Type B pancreatic cell (in vitro differentiated cells): ENCODE measurements around the gene TFE3. TPM values are rescaled to one million over a fixed set of nuclear protein-coding genes. Genes with fewer than 3 reads are reported as not detected.
A peak's percentile ranks its signal among the peaks of the same experiment; 100 is the strongest.

Experiments
- DNase-seq: peaks from one replicate; pipeline ENCODE4 v3.0.0; 2021; ENCODE audit warnings: mixed read lengths; ENCODE audit not compliant: unreplicated experiment; ENCODE audit errors: extremely low spot score
- H3K27ac Mint-ChIP-seq: 2 replicates; pipeline ENCODE4 v1.8.0; 2021; ENCODE audit warnings: mild to moderate bottlenecking, mixed read lengths
- H3K27me3 Mint-ChIP-seq: 2 replicates; pipeline ENCODE4 v1.8.0; 2021; ENCODE audit warnings: mixed read lengths
- H3K36me3 Mint-ChIP-seq: 2 replicates; pipeline ENCODE4 v1.8.0; 2021; ENCODE audit warnings: mixed read lengths
- H3K4me1 Mint-ChIP-seq: one replicate; pipeline ENCODE4 v1.8.0; 2021; ENCODE audit warnings: mixed read lengths; ENCODE audit not compliant: unreplicated experiment
- H3K4me3 Mint-ChIP-seq: 2 replicates; pipeline ENCODE4 v1.8.0; 2021; ENCODE audit warnings: mild to moderate bottlenecking, mixed read lengths
- H3K9me3 Mint-ChIP-seq: 2 replicates; pipeline ENCODE4 v1.8.0; 2021; ENCODE audit warnings: mixed read lengths
- CTCF ChIP-seq: fragments of 200-600 bp; sonication (generic); conservative IDR thresholded peaks from 2 replicates; pipeline ENCODE4 v1.5.0; 2021; ENCODE audit warnings: antibody characterized with exemption, mild to moderate bottlenecking
- total RNA-seq: library from RNA; stranded (reverse); gene quantifications from 2 replicates; pipeline ENCODE4 v1.2.1, GENCODE V29; 2021; ENCODE audit warnings: low replicate concordance

TFE3 gene
- total RNA-seq, 1 donor from 2014 or later: 29.6 TPM

- Mint-ChIP-seq H3K27ac (no peak overlapping the region), H3K36me3 (peaks cover 4% of the 10 kb centered on the region), H3K4me1 (no peaks in the 10 kb centered on the region), H3K9me3 (no peaks in the 10 kb centered on the region), H3K27me3 (no peaks in the 10 kb centered on the region), H3K4me3 (no peak overlapping the region)
- TF ChIP-seq CTCF: no peak
- no peak for DNase-seq
Measured at GRCh38 chrX:49064303-49064702, 21.1 kb upstream of the TFE3 start.

GRCh38 chrX:49063715-49064114 lies 20.6 kb upstream of the TFE3 start:
- DNase-seq: no peak
- TF ChIP-seq CTCF: no peak
- no peaks in the 10 kb centered on the region for H3K4me1 Mint-ChIP-seq

GRCh38 chrX:49061916-49062315 lies 18.8 kb upstream of the TFE3 start:
- TF ChIP-seq CTCF: no peak
- Mint-ChIP-seq H3K27ac (peak overlapping the region; percentile 58), H3K36me3 (peaks cover 4% of the 10 kb centered on the region), H3K4me1 (no peaks in the 10 kb centered on the region), H3K27me3 (no peaks in the 10 kb centered on the region), H3K4me3 (no peak overlapping the region), H3K9me3 (no peaks in the 10 kb centered on the region)
- DNase-seq: no peak

More at GRCh38 chrX:49063715-49064114, 20.6 kb upstream of the TFE3 start:
- Mint-ChIP-seq H3K27me3 (no peaks in the 10 kb centered on the region), H3K4me3 (no peak overlapping the region), H3K36me3 (peaks cover 4% of the 10 kb centered on the region), H3K9me3 (no peaks in the 10 kb centered on the region), H3K27ac (no peak overlapping the region)

DNA sequence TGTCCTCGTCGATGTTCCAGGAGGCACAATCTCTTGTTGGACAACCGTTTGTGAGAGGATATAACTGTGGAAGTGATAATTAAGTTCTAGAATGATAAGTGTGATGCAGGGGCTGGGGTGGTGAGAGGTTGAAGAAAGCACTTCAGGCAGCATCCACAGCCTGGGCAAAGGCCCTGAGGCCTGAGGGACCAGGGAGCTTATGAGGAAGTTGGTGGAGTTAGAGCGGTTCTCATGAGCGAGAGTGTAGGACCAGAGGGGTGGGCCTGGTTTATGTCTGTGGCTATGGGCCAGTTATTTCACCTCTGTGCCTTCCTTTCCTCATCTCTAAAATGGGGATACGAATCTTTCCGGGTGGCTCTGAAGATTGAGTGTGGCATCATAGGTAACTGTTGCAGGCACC lies 18.3 kb upstream of the TFE3 start:
- Mint-ChIP-seq H3K27ac (peak overlapping the region; percentile 58), H3K4me3 (no peak overlapping the region), H3K36me3 (peaks cover 4% of the 10 kb centered on the region), H3K9me3 (no peaks in the 10 kb centered on the region), H3K4me1 (no peaks in the 10 kb centered on the region), H3K27me3 (no peaks in the 10 kb centered on the region)
- DNase-seq: no peak
- TF ChIP-seq CTCF: no peak

DNA sequence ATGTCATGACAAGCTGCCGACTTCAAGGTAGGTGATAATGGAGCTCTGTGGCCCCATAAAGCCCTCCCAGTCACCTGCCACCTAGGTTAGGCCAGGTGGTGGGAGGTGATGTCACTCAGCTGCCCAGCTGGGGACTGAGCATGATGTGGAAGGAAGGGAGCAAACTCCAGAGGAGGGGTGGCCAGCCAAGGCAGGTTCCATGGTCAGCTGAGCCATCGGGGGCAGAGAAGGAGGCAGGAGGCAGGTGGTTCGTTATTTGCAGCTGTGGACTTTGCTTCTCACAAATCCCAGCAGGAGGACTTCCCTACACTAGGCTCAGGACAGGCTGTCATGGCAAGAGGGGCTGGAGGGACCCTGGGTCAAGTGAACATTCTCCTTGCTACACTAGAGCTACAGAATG lies 17.8 kb upstream of the TFE3 start:
- H3K9me3 Mint-ChIP-seq: no peaks in the 10 kb centered on the region
- TF ChIP-seq CTCF: no peak
- DNase-seq: no peak
- H3K4me3 Mint-ChIP-seq: peak overlapping the region; percentile 34
- H3K36me3 Mint-ChIP-seq: peaks cover 4% of the 10 kb centered on the region
- H3K4me1 Mint-ChIP-seq: no peaks in the 10 kb centered on the region
- H3K27ac Mint-ChIP-seq: peak overlapping the region; percentile 56
- H3K27me3 Mint-ChIP-seq: no peaks in the 10 kb centered on the region

DNA sequence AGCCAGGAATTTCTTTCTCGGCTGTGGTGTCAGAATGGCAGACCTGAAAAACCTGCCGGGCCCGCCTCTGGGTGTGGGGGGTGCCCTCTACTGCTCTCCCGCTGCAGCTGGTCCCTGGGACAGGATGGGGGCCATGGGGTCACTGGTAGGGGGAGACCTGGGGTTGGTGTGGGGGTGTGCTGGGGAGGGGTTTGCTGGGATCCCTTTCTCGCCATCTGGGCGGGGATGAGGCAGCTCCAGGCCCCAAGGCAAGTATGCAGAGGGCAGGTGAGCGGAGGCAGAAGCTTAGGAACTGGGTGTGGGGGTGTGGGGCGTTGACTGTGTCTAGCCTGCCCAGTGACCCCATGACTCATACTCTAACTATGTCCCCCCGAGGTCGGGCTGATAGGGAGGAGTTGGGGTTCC lies 16.5 kb upstream of the TFE3 start:
- peak overlapping the region; percentile 89 for H3K4me3 Mint-ChIP-seq
- no peaks in the 10 kb centered on the region for H3K27me3 Mint-ChIP-seq
- no peak for DNase-seq
- peaks cover 4% of the 10 kb centered on the region for H3K36me3 Mint-ChIP-seq
- peak overlapping the region; percentile 93 for H3K27ac Mint-ChIP-seq
- no peaks in the 10 kb centered on the region for H3K9me3 Mint-ChIP-seq
- H3K4me1 Mint-ChIP-seq: peaks cover 8% of the 10 kb centered on the region
- no peak for TF ChIP-seq CTCF
